Measurements from ENCODE around the gene RNF213. TPM values are rescaled to one million over a fixed set of nuclear protein-coding genes. Genes with fewer than 3 reads are reported as not detected.
A peak's percentile ranks its signal among the peaks of the same experiment; 100 is the strongest.

The RNF213 gene
- total and polyA plus RNA-seq, 2 donors (not counting 1 experiment from before 2014, with no cell fraction given): 36.8 to 245 TPM

DNA sequence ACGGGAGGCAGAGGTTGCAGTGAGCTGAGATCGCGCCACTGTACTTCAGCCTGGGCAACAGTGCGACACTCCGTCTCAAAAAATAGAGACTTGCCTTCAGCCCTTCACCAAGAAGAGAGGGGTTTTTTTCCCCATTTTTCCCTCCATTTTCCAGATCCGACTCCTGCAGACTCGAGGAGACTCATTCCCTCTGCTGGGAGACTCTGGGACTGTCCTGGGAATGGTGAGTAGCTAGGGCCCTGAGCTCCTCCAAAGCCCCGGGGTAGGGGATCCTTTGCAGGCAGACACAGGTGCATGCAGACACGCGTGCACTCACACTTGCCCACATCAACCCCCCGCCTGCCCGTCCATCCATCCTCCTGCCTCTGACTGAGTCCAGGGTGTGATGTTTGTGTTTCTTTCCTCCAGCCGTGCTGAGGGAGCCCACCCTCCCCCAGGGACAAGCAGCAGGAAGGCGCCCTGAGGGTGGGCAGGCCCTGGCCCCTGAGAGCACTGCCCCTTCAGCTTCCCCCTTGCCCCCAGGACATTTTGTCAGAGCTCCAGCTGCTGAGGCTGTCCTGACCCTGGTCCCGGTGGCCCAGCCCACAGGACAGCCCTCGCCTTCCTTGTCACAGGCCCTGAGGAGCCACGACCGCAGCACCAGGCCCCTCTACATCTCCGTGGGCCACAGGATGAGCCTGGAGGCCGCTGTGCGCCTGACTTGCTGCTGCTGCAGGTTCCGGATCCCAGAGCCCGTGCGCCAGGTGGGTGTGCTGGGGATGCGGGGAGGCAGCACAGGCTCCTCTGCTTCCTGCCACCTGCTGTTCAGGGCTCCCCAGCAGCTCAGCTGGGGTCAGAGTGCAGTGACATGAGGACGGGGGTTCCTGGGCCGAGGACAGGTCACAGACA, 164.5 kb downstream of the RNF213 start:
- H3K4me1 ChIP-seq (ENCODE audit: control insufficient read depth, extremely low read depth, insufficient read depth, low read length): no peaks in the 10 kb centered on the region
- no peak overlapping the region for H2AFZ ChIP-seq (ENCODE audit: low read length)
- H3K4me2 ChIP-seq (ENCODE audit: extremely low read depth, insufficient read depth, low read length): no peak overlapping the region
- no peak overlapping the region for H3K27ac ChIP-seq (ENCODE audit: insufficient read depth, low read length)
- no peak overlapping the region for H3K9ac ChIP-seq (ENCODE audit: insufficient read depth, low read length)
- TF ChIP-seq, protein P1, sequence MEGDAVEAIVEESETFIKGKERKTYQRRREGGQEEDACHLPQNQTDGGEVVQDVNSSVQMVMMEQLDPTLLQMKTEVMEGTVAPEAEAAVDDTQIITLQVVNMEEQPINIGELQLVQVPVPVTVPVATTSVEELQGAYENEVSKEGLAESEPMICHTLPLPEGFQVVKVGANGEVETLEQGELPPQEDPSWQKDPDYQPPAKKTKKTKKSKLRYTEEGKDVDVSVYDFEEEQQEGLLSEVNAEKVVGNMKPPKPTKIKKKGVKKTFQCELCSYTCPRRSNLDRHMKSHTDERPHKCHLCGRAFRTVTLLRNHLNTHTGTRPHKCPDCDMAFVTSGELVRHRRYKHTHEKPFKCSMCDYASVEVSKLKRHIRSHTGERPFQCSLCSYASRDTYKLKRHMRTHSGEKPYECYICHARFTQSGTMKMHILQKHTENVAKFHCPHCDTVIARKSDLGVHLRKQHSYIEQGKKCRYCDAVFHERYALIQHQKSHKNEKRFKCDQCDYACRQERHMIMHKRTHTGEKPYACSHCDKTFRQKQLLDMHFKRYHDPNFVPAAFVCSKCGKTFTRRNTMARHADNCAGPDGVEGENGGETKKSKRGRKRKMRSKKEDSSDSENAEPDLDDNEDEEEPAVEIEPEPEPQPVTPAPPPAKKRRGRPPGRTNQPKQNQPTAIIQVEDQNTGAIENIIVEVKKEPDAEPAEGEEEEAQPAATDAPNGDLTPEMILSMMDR (conservative IDR thresholded peaks at IDR 0.05 in 1 of 2, IDR thresholded peaks at IDR 0.05 in 1 of 2; ENCODE audit: low read depth in 1 of 2, low read length in 2 of 2): no peak
- TF ChIP-seq EZH2 (IDR thresholded peaks at IDR 0.05; ENCODE audit: low read length, missing control alignments): no peak
- no peaks in the 10 kb centered on the region for H3K9me3 ChIP-seq (ENCODE audit: control insufficient read depth, insufficient read depth, low read depth, low read length)
- no peaks in the 10 kb centered on the region for H3K27me3 ChIP-seq (ENCODE audit: control insufficient read depth, insufficient read depth, low read length)
- H3K36me3 ChIP-seq (ENCODE audit: control insufficient read depth, insufficient read depth, low read length): no peaks in the 10 kb centered on the region
- DNase-seq (ENCODE audit: low read depth in 2 of 2): no peak
- H4K20me1 ChIP-seq (ENCODE audit: control insufficient read depth, extremely low read depth, insufficient read depth, low read length): no peaks in the 10 kb centered on the region
- H3K4me3 ChIP-seq (replicated peaks in 1 of 4; ENCODE audit: control extremely low read depth in 1 of 4, insufficient read depth in 1 of 4, low read depth in 3 of 4, low read length in 4 of 4): no peak overlapping the region
- H3K79me2 ChIP-seq (ENCODE audit: control insufficient read depth, insufficient read depth, low read length): no peaks in the 10 kb centered on the region

DNA sequence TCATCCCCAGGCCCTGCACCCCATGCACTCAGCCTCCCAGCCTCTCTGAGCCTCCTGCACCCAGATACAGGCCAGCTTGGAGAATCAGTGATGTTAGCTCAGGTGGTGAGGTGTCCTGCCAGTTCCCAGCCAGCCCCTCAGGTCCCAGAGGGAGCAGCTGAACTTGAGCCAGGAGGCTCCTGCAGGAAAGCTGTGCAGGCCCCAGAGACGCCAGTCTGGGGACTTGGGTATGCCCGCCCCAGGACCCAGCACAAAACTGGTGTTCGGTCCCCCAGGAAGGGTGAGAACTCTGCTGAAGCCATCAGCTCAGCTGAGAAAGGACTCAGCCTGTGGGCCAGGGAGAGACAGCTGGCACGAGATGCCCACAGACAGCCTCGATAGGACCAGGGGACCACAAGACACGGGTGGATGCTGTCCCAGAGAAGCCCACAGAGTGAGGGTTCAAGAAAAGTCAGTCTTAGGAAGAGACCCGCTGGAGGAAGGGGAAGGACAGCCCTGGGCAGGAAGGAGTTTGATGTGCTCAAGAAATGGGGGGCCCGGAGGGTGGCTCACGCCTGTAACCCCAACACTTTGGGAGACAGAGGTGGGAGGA, 165.3 kb downstream of the RNF213 start:
- TF ChIP-seq EZH2 (IDR thresholded peaks at IDR 0.05; ENCODE audit: low read length, missing control alignments): no peak
- TF ChIP-seq, protein P1 (conservative IDR thresholded peaks at IDR 0.05 in 1 of 2, IDR thresholded peaks at IDR 0.05 in 1 of 2; ENCODE audit: low read depth in 1 of 2, low read length in 2 of 2): no peak
- Histone ChIP-seq H3K9ac (ENCODE audit: insufficient read depth, low read length) (no peak overlapping the region), H3K9me3 (ENCODE audit: control insufficient read depth, insufficient read depth, low read depth, low read length) (no peaks in the 10 kb centered on the region), H3K4me3 (replicated peaks in 1 of 4; ENCODE audit: control extremely low read depth in 1 of 4, insufficient read depth in 1 of 4, low read depth in 3 of 4, low read length in 4 of 4) (no peak overlapping the region), H3K79me2 (ENCODE audit: control insufficient read depth, insufficient read depth, low read length) (no peaks in the 10 kb centered on the region), H2AFZ (ENCODE audit: low read length) (no peak overlapping the region), H4K20me1 (ENCODE audit: control insufficient read depth, extremely low read depth, insufficient read depth, low read length) (no peaks in the 10 kb centered on the region), H3K27ac (ENCODE audit: insufficient read depth, low read length) (no peak overlapping the region), H3K4me1 (ENCODE audit: control insufficient read depth, extremely low read depth, insufficient read depth, low read length) (no peaks in the 10 kb centered on the region), H3K36me3 (ENCODE audit: control insufficient read depth, insufficient read depth, low read length) (no peaks in the 10 kb centered on the region), H3K4me2 (ENCODE audit: extremely low read depth, insufficient read depth, low read length) (no peak overlapping the region), H3K27me3 (ENCODE audit: control insufficient read depth, insufficient read depth, low read length) (no peaks in the 10 kb centered on the region)
- DNase-seq (ENCODE audit: low read depth in 2 of 2): no peak

DNA sequence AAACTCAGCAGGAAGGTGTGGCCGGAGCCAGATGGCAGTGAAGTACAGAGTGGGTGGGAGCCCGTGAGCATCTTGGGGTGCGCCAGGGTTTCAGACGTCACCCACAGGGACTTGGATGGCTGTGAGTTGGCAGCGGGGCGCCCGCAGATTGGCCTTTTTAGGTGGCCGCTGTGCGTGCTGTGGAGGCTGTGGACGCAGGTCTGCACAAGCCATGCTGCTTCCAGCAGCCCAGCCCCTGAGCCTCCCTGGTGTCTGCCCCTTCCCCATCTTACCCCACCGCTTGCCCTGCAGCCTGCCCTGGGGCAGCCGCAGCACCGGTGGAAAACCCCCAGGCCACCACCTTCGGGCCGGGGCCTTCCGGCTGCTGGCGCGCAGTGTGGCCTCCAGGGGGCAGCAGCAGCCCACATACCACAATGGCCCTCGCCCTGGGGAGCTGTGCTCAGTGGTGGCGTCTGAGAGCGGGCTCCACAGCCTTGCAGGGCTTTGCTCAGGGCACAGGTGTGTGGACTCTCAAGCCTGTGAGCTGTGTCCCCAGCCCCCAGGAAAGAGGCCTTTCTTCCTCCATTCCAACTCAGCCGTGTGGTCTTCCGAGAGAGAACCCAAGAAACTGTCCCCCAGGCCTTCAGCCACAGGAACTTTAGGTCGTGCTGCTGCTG, 166.1 kb downstream of the RNF213 start:
- Histone ChIP-seq H2AFZ (ENCODE audit: low read length) (no peak overlapping the region), H3K79me2 (ENCODE audit: control insufficient read depth, insufficient read depth, low read length) (no peaks in the 10 kb centered on the region), H3K4me3 (replicated peaks in 1 of 4; ENCODE audit: control extremely low read depth in 1 of 4, insufficient read depth in 1 of 4, low read depth in 3 of 4, low read length in 4 of 4) (no peak overlapping the region), H3K4me1 (ENCODE audit: control insufficient read depth, extremely low read depth, insufficient read depth, low read length) (no peaks in the 10 kb centered on the region), H3K27ac (ENCODE audit: insufficient read depth, low read length) (no peak overlapping the region), H3K4me2 (ENCODE audit: extremely low read depth, insufficient read depth, low read length) (no peak overlapping the region), H3K9ac (ENCODE audit: insufficient read depth, low read length) (no peak overlapping the region), H3K36me3 (ENCODE audit: control insufficient read depth, insufficient read depth, low read length) (no peaks in the 10 kb centered on the region), H3K9me3 (ENCODE audit: control insufficient read depth, insufficient read depth, low read depth, low read length) (no peaks in the 10 kb centered on the region), H3K27me3 (ENCODE audit: control insufficient read depth, insufficient read depth, low read length) (no peaks in the 10 kb centered on the region), H4K20me1 (ENCODE audit: control insufficient read depth, extremely low read depth, insufficient read depth, low read length) (no peaks in the 10 kb centered on the region)
- peak; percentile 34 to 51 for DNase-seq (ENCODE audit: low read depth in 2 of 2)
- TF ChIP-seq, protein P1 (conservative IDR thresholded peaks at IDR 0.05 in 1 of 2, IDR thresholded peaks at IDR 0.05 in 1 of 2; ENCODE audit: low read depth in 1 of 2, low read length in 2 of 2): peak; percentile 77 to 83
- TF ChIP-seq EZH2 (IDR thresholded peaks at IDR 0.05; ENCODE audit: low read length, missing control alignments): no peak

Data from fibroblast of lung (primary cell).